RKO (cell line): ENCODE measurements around the gene KCTD12.

Experiments used
- DNase-seq: peaks from one replicate; pipeline ENCODE4 v3.0.0-alpha.2; 2016; ENCODE audit warnings: low spot score

Gene KCTD12

GRCh38 chr13:76853921-76854608 is 32.1 kb downstream of the KCTD12 start:
- no peak for DNase-seq

- no peak for DNase-seq
These were observed 32.7 kb downstream of the KCTD12 start for GRCh38 chr13:76853481-76853880.

DNA sequence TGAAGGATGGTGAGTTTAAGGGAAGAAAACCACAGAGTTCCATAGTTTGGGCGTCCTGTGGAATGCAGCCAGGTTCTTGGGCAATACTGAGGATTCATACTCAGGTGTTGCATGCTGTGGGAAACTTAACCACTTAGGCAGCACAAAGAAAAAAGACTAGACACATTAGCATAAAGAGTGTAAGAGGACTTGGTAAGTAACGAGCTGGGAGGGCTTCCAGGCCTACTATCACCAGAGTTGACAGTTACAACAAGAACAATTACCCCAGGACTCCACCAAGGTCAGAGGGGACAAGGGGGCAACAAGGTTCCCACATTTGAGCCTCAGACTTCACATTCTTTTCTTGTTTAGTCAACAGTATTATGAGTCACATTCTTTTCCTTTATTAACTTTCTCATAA is 33.2 kb downstream of the KCTD12 start:
- no peak for DNase-seq

DNA sequence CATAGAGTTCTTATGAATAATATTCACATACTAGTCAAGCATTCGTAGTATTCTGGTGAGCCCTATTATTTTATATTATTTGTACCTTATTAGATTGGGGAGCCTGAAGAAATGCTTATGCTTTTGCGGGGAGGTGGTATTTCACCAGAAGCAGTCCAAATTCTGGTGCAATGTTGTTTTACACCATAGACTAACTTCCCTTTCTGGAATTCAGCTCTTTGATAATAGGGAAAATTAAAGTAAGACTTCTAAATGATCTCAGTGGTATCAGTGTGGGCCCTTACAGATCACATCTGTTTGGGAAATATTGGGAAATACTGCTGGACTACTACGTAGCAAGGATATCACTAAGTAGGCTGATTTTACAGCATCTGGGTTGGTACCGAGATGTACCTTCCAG is 34.2 kb downstream of the KCTD12 start:
- DNase-seq: no peak

DNA sequence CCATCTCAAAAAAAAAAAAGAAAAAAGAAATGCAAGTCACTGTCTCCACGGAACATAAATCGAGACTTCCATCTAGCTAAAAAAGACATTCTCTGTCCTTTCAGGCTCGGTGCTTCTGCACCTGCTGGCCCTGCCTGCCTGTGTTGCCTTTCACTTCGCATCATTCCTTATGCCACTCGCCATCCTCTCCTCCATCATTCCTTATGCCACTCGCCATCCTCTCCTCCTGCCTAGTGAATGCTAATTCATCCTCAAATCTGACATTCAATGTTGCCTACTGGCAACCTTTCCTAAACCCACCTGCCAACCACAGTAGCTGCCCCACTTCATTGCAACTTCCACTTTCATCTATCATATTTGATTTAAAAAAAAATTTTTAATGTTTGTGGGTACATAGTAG is 36.7 kb downstream of the KCTD12 start:
- DNase-seq: no peak

- DNase-seq: no peak
These were observed 37.6 kb downstream of the KCTD12 start for GRCh38 chr13:76848596-76848995.

GRCh38 chr13:76846363-76846762 is 39.8 kb downstream of the KCTD12 start:
- DNase-seq: peak; percentile 21

DNA sequence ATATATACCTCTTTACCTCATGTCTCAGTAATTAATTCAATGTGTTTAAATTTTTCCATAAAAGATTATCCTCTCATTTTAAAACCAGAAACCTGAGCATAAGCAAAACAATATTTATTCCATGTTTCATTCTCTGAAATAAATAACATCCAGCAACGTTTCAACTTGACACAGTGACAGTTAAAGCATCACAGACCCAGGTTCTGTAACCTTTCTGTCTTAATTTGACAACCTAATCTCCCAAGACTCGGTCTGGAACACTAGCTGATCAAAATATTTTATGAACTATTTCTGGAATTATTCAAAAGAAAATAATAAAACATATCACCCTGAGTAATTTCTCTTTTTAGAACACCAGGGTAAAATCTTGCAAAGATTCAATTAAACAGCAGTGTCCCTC is 40.3 kb downstream of the KCTD12 start:
- no peak for DNase-seq

DNA sequence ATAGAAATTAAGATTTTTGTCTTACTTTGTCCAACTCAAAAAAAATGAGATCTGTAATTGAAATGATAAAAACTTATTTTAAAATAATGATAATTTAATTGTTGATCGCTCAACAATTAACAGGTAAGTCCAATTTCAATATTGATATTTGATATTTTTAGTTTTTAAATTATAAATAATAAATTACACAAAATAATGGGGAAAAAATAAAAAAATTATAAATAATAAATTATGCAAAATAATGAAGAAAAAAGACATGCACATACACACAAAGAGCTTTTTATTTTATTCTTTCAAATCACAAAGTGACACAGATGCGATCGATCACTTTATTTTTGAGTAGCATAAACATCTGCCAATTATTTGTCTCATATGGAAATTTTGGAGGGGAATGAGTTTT is 40.8 kb downstream of the KCTD12 start:
- DNase-seq: no peak

DNA sequence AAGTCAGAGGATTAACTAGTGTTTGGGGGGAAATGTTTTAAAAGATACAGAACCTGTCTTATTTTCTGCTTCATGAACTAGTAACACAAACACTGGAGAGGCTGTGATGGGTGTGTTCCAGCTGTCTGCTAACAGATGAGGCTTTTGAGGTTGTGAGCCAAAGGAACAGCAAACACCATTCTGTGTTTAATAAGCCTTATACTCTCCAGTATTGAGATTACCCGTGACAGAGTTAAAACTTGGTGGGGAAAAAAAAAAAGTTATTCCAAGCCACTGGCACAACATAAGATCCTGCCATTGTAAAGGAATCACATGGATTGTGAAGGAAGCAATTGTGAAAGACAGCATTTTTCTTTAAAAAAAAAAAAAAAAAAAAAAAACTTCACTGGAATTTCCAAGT is 48.4 kb downstream of the KCTD12 start:
- no peak for DNase-seq

DNA sequence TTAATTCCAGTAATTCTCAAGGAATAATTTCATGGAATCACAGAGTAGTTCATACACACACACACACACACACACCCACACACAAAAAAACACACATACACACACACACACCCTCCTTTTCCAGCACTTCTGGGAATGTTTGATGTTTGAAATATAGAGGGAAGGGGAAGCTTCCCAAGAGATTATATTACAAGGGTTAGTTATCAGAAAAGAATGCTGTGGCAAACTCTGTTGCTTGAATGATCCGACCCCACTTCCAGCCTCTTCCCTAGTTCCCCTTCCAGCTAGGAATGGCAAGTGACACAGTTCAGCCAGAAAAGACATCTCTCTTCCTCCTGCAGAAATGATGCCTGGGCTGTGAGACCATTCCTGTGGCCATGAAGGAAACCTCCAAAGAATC is 49.9 kb downstream of the KCTD12 start:
- DNase-seq: no peak

- no peak for DNase-seq
These were observed 52.7 kb downstream of the KCTD12 start for GRCh38 chr13:76833441-76833954.

GRCh38 chr13:76832258-76832988 is 53.8 kb downstream of the KCTD12 start:
- no peak for DNase-seq

DNA sequence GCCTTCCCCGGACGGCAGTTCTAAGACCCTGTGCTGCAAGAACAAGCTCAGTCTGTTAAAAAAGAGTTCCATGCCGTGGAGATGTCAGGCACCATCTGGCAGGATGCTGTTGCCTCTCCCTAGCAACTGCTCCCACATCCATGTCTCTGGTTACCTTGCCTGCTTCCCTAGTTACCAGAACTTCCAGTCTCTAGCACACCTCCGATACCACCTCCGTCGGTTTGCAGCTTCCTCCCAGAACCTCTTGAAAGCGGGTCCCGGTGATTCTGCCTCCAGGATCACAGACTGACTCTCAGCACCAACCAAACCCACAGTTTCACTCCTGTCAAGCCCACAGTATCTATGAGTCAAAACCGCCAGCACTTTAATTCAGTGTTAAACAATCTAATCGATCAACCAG is 55.4 kb downstream of the KCTD12 start:
- no peak for DNase-seq
